ENCODE measurements around the gene JKAMP.
A peak's percentile ranks its signal among the peaks of the same experiment; 100 is the strongest.

JKAMP gene

DNA sequence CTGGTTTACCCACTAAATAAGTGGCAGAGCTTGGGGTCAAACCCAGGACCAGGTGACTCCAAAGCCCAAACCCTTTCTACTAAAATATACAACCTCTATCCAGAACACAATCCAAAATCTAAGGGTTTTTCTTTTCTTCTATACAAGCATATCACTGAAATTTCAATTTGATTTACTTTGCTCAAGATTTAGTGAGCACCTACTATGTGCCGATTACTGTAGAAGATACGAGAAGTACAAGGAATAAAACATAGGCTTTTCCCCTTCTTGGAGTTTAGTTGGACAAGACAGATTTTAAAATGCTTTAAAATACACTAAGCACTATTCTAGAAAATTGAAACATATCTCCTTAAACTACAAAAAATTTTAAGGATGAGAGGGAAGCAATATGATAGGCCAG, 2.9 kb upstream of the JKAMP start:
- DNase-seq (ENCODE audit: extremely low read depth, low read depth), result no peak
- H3K4me3 ChIP-seq (replicated peaks; ENCODE audit: low read depth, low read length), result peak overlapping the region; percentile 98
- TF ChIP-seq, protein P1, sequence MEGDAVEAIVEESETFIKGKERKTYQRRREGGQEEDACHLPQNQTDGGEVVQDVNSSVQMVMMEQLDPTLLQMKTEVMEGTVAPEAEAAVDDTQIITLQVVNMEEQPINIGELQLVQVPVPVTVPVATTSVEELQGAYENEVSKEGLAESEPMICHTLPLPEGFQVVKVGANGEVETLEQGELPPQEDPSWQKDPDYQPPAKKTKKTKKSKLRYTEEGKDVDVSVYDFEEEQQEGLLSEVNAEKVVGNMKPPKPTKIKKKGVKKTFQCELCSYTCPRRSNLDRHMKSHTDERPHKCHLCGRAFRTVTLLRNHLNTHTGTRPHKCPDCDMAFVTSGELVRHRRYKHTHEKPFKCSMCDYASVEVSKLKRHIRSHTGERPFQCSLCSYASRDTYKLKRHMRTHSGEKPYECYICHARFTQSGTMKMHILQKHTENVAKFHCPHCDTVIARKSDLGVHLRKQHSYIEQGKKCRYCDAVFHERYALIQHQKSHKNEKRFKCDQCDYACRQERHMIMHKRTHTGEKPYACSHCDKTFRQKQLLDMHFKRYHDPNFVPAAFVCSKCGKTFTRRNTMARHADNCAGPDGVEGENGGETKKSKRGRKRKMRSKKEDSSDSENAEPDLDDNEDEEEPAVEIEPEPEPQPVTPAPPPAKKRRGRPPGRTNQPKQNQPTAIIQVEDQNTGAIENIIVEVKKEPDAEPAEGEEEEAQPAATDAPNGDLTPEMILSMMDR (IDR thresholded peaks at IDR 0.05; ENCODE audit: low read depth, low read length, missing control alignments), result no peak

DNA sequence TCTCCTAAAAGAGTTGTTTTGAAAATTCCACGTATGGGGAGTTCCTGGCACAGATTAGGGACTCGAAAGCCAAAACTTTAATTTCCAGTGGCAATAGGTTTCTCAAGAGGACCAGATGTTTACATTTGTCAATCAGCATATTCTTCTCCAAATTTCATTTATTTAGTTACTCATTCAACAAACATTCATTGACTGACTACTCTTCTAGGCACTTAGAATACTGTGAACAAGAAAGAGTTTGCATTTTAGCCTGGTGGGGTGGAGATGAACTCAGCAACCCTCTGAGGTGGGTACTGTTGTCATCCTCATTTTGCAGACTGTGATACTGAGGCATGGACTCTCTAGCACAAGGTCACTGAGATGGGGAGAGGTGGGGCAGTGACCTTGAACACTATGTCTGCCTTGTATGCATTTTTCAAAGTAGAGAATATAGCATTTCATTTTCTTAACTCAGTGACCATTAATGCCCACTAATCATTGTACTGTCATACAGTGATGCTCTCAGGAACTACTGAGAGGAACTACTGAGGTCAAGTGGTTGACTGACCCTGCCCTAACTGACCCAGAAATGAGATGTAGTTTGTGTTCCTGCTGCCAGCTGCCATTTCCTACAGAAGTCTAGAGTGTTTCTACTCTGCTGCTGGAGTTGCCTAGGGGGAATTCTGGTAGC, 2.3 kb upstream of the JKAMP start:
- TF ChIP-seq, protein P1 (IDR thresholded peaks at IDR 0.05; ENCODE audit: low read depth, low read length, missing control alignments), result no peak
- peak overlapping the region; percentile 98 for H3K4me3 ChIP-seq (replicated peaks; ENCODE audit: low read depth, low read length)
- DNase-seq (ENCODE audit: extremely low read depth, low read depth), result no peak

DNA sequence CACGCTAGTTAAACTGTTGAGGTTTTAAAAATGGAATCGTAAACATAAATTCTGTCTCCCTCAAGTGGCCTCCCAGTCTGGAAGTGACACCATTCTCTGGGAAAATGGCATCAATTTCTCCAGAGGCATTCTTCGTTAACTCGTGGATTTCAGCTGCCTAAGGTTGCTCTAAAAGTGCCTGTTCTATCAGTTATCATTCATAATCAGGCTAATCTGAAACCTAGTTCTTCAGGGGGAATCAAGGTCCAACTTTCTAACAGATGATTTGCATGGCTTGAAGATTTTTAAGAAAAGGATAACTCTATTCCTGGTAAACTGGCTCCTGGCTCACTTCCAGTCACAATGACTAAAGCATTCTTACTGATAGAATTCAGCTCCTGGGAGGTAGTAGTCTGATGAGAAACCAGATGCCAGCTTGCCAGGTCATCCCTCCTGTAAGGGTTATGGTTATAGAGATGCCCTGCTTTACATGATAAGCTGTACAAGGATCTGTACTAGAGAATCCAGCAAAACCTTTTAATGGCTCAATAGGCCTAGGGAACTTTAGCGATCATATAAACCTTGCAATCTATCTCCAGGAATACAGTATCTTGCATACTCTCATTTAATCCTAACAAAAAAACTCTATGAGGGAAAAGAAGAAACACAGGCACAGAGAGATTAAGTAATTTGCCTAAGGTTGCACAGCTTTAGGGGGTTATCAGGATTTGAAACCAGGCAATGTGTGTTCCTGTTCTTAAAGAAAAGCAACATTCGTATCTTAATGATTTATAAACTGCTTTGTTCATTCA, 1.6 kb upstream of the JKAMP start:
- peak overlapping the region; percentile 98 for H3K4me3 ChIP-seq (replicated peaks; ENCODE audit: low read depth, low read length)
- TF ChIP-seq, protein P1 (IDR thresholded peaks at IDR 0.05; ENCODE audit: low read depth, low read length, missing control alignments), result no peak
- DNase-seq (ENCODE audit: extremely low read depth, low read depth), result peak; percentile 47

DNA sequence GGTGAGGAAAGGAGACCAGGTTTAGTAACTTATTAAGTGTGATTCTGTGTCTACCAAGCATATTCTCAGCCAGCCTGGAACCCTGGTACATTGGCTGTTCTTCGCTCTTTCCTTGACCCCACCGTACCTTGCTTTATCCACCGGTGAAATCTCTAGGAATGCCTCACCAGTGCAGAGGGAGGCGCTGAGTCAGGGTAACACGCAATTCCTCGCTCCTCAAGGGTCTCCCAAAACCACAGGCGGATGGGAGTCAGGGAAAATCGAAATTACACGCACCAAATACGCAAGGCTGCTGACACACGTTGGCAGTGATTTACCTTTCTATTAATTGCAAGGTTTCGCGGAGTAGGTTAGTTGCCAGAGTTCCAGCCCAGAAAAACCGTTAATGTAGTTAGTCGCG, 954 bp upstream of the JKAMP start:
- DNase-seq (ENCODE audit: extremely low read depth, low read depth), result no peak
- TF ChIP-seq, protein P1 (IDR thresholded peaks at IDR 0.05; ENCODE audit: low read depth, low read length, missing control alignments), result no peak
- H3K4me3 ChIP-seq (replicated peaks; ENCODE audit: low read depth, low read length), result peak overlapping the region; percentile 98

DNA sequence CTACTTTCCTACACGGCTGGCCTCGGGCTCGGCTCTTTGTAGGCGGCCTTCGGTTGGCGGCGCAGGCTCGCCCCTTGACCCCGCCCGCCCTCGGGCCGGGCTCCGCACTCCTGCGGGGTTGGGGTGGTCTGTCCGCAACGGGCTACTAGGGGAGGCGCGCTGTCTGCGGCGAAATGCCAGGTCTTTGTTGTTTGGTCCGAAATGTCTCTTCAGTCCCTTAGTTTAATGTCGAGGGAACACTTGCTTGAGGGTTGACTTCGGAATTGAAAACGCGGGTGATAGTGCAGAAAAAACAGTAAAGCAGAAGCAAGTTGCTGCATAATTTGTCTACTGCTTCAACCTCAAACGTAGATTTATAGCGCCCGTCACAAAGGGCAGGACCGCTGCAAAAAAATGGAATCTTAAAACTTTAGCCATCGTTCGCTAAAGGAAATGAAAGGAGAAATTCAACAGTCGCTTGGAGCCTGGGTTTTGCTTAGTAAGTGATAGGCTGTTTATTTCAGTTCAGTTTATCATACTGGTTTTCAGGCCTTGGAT, 390 bp downstream of the JKAMP start:
- no peak for DNase-seq (ENCODE audit: extremely low read depth, low read depth)
- TF ChIP-seq, protein P1 (IDR thresholded peaks at IDR 0.05; ENCODE audit: low read depth, low read length, missing control alignments), result no peak
- H3K4me3 ChIP-seq (replicated peaks; ENCODE audit: low read depth, low read length), result peak overlapping the region; percentile 98

DNA sequence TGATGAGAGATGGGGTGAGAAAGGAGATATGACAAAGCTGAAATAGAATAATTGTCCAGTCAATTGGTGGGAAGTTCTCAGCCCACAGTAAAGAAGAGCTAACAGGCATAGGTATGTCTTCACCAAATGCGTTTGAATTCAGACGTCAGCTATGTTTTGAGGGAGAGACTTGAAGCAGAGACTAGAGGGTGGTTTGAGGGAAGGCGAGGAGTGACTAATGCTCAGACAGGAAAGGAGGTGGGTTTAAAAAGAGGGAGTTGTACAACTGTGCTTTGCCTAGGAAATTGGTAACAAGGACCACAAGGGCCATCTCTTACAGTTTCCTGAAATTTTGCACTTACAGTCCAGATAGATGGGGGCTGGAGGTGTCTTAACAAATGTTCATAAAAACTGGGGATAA, 6.4 kb downstream of the JKAMP start:
- DNase-seq (ENCODE audit: extremely low read depth, low read depth), result no peak
- TF ChIP-seq, protein P1 (IDR thresholded peaks at IDR 0.05; ENCODE audit: low read depth, low read length, missing control alignments), result no peak
- no peak overlapping the region for H3K4me3 ChIP-seq (replicated peaks; ENCODE audit: low read depth, low read length)

Data from HFF-Myc (cell line).